GM20431 (cell line): ENCODE measurements around the gene TMEM139.

Experiments used
- in situ Hi-C: fragments of 300-500 bp; cut with MseI, MboI; formaldehyde crosslinking; loops from one replicate; pipeline ENCODE4 v1.15.0; 2020; ENCODE audit warnings: low sequenced_read_pairs; ENCODE audit not compliant: unreplicated experiment

The TMEM139 gene

DNA sequence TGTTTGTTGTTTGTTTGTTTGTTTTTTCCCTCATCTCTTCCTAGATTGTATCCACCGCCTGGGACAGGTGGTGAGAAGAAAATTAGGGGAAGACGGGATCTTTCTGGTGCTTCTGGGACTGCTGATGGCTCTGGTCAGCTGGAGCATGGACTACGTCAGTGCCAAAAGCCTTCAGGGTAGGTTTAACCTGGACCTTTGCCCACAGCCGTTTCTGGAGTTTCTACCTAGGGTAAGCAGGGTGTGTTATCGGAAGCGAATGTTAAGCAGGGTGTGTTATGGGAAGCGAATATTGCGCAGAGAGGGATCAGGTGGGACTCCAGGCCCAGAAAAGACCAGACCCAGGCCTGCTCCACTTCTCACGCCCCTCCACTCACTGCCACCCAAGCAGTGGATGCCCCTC is 35.9 kb downstream of the TMEM139 start:
- in situ Hi-C loops: no loop called here

DNA sequence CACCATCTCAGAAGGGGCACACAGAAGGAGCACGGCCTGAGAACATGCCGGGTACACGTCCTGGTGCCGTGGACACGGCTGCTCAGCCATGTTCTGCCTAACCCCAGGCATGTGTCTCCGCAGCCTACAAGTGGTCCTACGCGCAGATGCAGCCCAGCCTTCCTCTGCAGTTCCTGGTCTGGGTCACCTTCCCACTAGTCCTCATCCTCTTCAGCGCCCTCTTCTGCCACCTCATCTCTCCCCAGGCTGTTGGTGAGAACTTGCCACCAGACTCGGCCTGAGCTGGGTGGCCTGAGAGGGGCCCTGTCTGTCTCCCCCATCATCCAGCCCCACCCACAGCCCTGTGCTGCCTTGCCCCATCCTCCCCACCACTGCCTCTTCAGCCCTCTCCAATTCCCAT is 36.5 kb downstream of the TMEM139 start:
- in situ Hi-C loops: no loop called here

DNA sequence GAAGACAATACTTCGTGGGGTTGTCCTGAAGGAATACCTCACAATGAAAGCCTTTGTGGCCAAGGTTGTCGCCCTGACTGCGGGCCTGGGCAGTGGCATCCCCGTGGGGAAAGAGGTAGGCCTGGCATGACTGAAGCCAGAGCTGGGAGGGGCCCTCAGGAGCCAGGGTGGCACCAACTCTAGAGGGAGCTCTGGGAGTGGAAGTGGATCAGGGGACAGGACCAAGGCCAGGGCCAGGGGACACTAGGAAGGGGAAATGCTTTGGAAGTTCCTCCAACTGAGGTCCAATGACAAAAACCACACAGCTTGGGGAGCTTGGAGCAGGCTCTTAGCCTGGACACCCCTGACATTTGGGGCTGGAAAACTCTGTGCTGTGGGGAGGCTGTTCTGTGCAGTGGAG is 37.0 kb downstream of the TMEM139 start:
- in situ Hi-C loops: no loop called here

DNA sequence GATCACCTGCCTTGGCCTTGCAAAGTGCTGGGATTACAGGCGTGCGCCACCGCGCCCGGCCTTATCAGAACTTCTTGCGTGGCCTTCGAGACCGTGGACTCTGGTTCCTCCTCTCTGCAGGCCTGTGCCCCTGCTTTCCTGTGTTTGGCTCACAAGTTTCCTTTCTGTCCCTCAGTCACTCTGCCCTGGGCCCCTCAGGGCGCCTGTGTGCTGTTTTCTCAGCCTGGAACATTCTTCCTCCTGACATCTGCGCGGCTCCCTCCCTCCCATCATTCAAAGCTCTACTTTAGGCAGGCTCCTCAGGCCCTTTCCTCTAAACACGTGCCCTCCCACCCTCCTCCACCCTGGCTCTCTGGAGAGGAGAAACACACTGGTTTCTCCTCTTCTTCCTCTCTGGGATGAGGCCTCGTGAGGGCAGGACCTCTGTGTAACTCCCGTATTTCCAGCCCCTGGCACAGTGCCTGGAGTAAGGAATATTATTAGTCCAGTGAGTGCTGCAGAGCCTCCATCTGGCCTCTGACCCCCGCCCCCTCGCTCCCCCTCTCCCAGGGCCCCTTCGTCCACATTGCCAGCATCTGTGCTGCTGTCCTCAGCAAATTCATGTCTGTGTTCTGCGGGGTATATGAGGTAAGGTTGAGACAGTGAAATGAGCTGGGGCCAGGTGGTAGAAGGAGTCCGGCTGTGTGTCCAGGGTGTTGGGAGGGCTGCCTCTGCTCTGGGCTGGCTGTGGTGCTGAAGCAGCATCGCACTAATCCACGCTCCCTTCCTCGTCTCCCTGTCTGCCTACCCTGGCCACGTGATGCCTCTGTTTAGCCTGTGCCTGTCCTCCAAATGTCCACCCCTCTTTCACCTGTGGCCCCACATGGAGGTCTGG is 38.2 kb downstream of the TMEM139 start:
- in situ Hi-C loops: no loop called here

DNA sequence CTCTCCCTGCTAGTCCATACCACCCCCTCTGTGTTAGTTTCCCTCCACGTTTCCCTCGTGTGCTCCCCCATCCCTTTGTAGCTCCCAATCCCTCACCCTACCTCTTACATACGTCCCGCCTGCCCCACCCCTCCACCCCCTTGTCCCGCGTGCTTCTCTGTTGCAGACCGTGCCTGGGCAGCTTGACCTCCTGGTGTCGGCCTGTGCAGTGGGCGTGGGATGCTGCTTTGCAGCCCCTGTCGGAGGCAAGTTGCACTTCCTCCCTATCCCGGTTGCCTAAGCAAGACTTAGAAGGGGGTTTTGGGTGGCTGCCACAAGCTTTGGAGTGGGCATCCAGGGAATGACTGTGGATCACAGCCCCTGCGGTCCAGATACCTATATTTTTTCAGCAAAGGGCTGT is 38.9 kb downstream of the TMEM139 start:
- in situ Hi-C loops: no loop called here

DNA sequence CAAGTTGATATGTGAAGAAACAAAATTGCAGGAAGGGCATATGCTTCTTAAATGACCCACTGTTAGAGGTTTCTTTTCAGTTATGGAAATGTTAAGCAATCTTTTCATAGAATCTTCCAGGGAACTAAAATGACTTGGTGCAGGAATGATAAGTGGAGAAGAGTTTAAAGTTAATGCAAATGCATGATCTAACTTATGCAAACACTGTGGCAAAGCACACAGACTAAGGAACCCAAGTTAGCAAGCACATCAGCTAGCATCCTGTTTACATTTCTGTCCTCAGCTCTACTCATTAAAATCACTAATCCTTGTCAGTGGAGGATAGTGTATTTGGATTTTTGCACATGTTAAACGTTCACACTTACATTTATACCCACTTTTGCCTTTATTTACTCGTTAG is 40.5 kb downstream of the TMEM139 start:
- in situ Hi-C loops: no loop called here

DNA sequence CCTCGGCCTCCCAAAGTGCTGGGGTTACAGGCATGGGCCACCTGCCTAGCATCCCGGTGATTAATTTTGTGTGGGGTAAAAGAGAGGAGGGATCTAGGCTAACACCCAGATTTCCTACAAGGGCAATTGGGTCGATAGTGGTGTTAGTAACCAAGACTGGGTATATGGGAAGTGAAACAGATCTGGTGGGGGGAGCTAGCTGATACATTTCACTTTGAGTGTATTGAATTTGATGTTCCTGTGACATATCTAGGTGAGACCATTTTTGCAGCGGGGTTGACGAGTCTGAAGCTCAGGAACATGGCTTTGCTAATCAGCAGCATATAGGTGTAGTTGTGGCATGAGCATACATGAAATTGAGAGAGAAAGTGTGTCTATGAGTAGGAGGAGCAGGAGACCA is 43.1 kb downstream of the TMEM139 start:
- in situ Hi-C loops: no loop called here

DNA sequence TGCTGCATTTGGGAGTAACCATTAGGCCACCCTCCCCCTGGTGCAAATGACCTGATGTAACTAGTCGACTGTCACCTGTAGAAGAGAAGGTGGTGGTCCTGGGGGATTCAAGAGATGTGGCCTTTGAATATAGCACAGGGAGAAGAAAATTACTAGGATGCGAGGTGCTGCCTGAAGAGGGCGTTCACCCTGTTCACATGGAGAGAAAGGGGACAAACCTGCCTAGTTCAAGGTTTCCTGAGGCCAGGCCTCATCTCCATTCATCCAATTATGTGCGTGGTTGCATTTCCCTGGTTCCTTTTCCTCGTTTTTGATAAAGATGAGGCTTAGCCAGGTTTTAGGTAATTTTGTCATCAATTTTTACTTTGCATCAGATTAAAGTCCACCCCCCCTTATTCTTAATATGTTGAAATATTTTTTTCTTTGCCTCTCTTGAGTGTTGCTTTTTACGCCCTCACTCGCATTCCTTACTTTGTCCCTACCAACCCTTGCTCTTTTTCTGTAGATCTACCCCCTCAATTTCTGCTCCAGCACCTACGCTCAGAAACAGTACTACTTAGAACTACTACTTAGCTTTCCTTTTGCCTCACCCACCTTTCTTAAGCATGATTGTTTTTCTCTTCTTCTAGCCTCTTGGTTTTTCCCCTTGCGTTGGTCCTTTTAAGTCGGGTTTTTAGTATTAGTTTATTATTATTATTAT is 44.9 kb downstream of the TMEM139 start:
- in situ Hi-C loops: no loop called here

DNA sequence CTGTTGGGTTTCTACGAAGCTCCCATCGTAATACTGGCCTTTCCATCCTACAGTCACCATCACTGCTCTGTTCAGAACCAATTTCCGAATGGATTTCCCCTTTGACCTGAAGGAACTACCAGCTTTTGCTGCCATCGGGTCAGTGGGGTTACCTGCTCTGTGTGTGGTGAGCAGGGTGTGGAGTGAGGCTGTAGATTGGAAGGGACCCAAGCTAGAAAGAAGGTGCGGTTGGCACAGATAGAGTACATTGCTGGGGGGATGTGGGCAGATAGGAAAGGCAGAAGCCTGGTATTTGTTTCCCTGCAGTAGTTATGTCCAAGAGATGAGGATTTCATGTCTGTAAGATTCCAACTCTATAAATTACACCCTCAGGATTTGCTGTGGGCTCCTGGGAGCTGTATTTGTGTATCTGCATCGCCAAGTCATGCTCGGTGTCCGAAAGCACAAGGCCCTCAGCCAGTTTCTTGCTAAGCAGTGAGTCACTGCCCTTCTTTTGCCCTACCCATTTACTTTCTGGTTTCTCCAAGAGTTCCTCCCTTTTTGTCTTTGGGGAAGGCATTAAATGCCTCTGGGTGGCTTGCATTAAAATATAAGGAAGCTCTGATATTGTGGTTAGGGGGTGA is 46.5 kb downstream of the TMEM139 start:
- in situ Hi-C loops: no loop called here

DNA sequence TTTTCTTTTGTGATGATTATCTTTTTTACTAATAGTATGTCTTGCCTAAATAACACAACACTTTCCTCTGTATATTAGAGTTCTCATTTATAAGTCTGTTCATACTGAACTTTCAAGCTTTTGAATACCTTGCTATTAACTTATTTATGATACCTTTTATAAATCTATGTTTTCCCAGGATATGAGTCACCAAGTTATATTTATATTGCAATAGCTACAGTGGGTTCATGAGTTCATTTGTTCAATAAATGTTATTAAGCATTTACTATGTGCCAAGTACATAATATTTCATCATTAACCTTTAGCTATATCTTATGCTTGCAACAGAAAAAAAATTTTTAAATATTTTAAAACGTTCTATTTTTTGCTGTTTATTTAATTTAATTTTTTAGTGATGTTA is 49.5 kb downstream of the TMEM139 start:
- in situ Hi-C loops: no loop called here

DNA sequence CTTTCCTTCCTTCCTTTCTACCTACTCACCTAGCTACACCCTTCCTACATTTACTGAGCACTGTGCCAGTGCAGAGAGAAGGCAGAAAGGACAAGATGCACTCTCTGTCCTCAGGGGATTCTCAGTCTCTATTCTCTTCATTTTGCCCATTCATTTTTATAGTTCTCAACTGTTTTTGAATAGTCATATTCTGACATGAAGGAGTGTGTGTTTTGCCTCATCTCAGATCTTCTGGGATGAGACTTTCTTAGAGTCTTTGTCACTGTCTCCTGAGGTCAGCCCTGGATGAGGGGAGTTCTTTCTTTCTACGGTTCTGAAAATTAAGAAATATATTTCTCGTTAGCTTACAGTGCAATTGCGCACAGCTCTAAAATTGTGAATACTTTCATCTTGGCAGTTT is 52.5 kb downstream of the TMEM139 start:
- in situ Hi-C loops: no loop called here
